Measurements from ENCODE around the gene EPN3. TPM values are rescaled to one million over a fixed set of nuclear protein-coding genes. Genes with fewer than 3 reads are reported as not detected.
A peak's percentile ranks its signal among the peaks of the same experiment; 100 is the strongest.

EPN3 gene
- total RNA-seq, 1 experiment from 2014 or later: 20.5 TPM

DNA sequence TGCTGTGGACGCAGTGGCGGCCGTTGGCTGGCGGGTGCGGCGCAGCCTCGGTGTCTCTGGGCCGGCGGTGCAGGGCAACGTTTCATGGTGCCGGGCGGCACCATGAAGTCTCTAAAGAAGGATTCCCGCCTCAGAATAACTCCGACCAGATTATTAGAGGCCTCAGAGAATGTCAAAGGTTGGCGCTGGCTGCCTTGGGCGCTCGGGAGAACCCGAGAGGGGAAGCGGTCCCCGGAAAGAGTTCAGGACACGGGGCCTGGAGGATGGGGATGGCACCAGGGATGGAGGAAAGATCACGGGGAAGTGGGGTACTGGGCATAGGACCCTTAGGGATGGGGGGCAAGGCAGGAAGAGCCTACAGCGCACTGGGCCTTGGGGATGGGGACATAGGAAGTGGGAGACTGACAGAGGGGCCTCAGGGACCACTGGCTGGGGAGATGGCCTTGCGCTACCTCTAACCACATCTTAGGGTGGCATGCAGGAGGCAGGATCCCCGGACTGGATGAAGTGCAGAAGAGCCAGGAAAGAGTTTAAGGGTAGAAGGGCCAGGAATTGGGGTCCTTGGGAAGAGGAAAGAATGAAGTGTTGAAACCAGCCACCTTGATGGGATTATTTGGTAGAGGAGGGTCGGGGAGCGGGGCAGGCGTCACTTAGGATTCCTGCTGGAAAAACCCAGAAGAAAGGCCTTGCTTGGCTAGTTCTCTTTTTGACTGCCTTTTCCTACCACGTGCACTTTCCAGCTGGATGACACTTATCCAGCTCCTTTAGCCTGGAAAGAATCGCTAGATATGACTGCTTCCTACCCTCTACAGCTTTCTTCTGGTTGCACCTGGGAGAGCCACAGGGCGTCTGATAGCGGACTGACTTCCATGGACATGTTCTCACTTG lies 23.7 kb upstream of the EPN3 start:
- peak overlapping the region; percentile 76 for H3K4me2 ChIP-seq (ENCODE audit: low read length)
- POLR2A ChIA-PET (ENCODE audit: unreplicated experiment): interaction anchor here (0.5 kb wide), 1 partner anchor 15 kb away, joined by 3 read pairs; no protein-coding TSS in a partner anchor

GRCh38 chr17:50511058-50511457 lies 21.5 kb upstream of the EPN3 start:
- intact Hi-C loops (cut with micrococcal nuclease): no loop called here
- peak overlapping the region; percentile 35 for H3K4me2 ChIP-seq (ENCODE audit: low read length)
- H3F3A ChIP-seq (ENCODE audit: low read length, unreplicated experiment): no peaks in the 10 kb centered on the region
- no peaks in the 10 kb centered on the region for H3K79me2 ChIP-seq (ENCODE audit: low read length)
- H3K27me3 ChIP-seq (ENCODE audit: low read length): no peaks in the 10 kb centered on the region
- peak; percentile 59 for DNase-seq
- ChIA-PET CTCF (interaction anchor here (0.7 kb wide), 1 partner anchor 565 kb away, joined by 3 read pairs; no protein-coding TSS in a partner anchor), POLR2A (ENCODE audit: unreplicated experiment) (no interaction called here)
- no peak overlapping the region for H3K9ac ChIP-seq (ENCODE audit: low read length)
- H3K9me3 ChIP-seq (ENCODE audit: low read length): no peaks in the 10 kb centered on the region
- TF ChIP-seq EZH2 (IDR thresholded peaks at IDR 0.05; ENCODE audit: low read length, unreplicated experiment): no peak
- TF ChIP-seq, protein P1, sequence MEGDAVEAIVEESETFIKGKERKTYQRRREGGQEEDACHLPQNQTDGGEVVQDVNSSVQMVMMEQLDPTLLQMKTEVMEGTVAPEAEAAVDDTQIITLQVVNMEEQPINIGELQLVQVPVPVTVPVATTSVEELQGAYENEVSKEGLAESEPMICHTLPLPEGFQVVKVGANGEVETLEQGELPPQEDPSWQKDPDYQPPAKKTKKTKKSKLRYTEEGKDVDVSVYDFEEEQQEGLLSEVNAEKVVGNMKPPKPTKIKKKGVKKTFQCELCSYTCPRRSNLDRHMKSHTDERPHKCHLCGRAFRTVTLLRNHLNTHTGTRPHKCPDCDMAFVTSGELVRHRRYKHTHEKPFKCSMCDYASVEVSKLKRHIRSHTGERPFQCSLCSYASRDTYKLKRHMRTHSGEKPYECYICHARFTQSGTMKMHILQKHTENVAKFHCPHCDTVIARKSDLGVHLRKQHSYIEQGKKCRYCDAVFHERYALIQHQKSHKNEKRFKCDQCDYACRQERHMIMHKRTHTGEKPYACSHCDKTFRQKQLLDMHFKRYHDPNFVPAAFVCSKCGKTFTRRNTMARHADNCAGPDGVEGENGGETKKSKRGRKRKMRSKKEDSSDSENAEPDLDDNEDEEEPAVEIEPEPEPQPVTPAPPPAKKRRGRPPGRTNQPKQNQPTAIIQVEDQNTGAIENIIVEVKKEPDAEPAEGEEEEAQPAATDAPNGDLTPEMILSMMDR (conservative IDR thresholded peaks at IDR 0.05; ENCODE audit: low read depth, low read length): no peak
- H3K4me1 ChIP-seq (ENCODE audit: insufficient read depth, low read length): peaks cover 15% of the 10 kb centered on the region
- no peak overlapping the region for H3K4me3 ChIP-seq (ENCODE audit: low read length)
- no peaks in the 10 kb centered on the region for H4K20me1 ChIP-seq (ENCODE audit: low read length)
- no TSS peak for BruUV-seq (replicated peaks)
- H3K36me3 ChIP-seq (ENCODE audit: low read depth, low read length): no peaks in the 10 kb centered on the region
- ATAC-seq: no peak
- no peaks in the 10 kb centered on the region for H3K9me2 ChIP-seq (replicated peaks; ENCODE audit: low read length)
- H2AFZ ChIP-seq (ENCODE audit: low read length): no peak overlapping the region
- H3K27ac ChIP-seq (ENCODE audit: low read length): no peak overlapping the region

More for the DNA sequence above, 23.7 kb upstream of the EPN3 start:
- H3K4me3 ChIP-seq (ENCODE audit: low read length): peak overlapping the region; percentile 63
- H3K79me2 ChIP-seq (ENCODE audit: low read length): no peaks in the 10 kb centered on the region
- ATAC-seq (no peak; the same call in 1 of the 2 replicates), DNase-seq (no peak)
- intact Hi-C loops (cut with micrococcal nuclease): no loop called here
- H3F3A ChIP-seq (ENCODE audit: low read length, unreplicated experiment): no peaks in the 10 kb centered on the region
- no peaks in the 10 kb centered on the region for H3K9me3 ChIP-seq (ENCODE audit: low read length)
- TF ChIP-seq, protein P1 (conservative IDR thresholded peaks at IDR 0.05; ENCODE audit: low read depth, low read length): 0 out of 2 replicates have a peak, but pooled peaks have one; percentile 3
- no peak for TF ChIP-seq EZH2phosphoT487 (IDR thresholded peaks at IDR 0.05; ENCODE audit: borderline replicate concordance, low read length)
- no peaks in the 10 kb centered on the region for H3K27me3 ChIP-seq (ENCODE audit: low read length)
- peak overlapping the region; percentile 23 for H3K9ac ChIP-seq (ENCODE audit: low read length)
- no peak overlapping the region for H3K27ac ChIP-seq (ENCODE audit: low read length)
- BruUV-seq (replicated peaks): TSS peak; percentile 52
- H2AFZ ChIP-seq (ENCODE audit: low read length): peak overlapping the region; percentile 83
- CTCF ChIA-PET: no interaction called here
- peaks cover 15% of the 10 kb centered on the region for H3K4me1 ChIP-seq (ENCODE audit: insufficient read depth, low read length)
- no peaks in the 10 kb centered on the region for H4K20me1 ChIP-seq (ENCODE audit: low read length)
- no peaks in the 10 kb centered on the region for H3K36me3 ChIP-seq (ENCODE audit: low read depth, low read length)
- H3K9me2 ChIP-seq (replicated peaks; ENCODE audit: low read length): no peaks in the 10 kb centered on the region

GRCh38 chr17:50513495-50513894 lies 19.0 kb upstream of the EPN3 start:
- H3K27ac ChIP-seq (ENCODE audit: low read length): no peak overlapping the region
- H3F3A ChIP-seq (ENCODE audit: low read length, unreplicated experiment): no peaks in the 10 kb centered on the region
- DNase-seq (no peak), ATAC-seq (no peak)
- no peaks in the 10 kb centered on the region for H4K20me1 ChIP-seq (ENCODE audit: low read length)
- POLR2A ChIA-PET (ENCODE audit: unreplicated experiment): no interaction called here
- no peak overlapping the region for H3K9ac ChIP-seq (ENCODE audit: low read length)
- no peaks in the 10 kb centered on the region for H3K36me3 ChIP-seq (ENCODE audit: low read depth, low read length)
- no peaks in the 10 kb centered on the region for H3K27me3 ChIP-seq (ENCODE audit: low read length)
- no peak overlapping the region for H3K4me2 ChIP-seq (ENCODE audit: low read length)
- intact Hi-C loops (cut with micrococcal nuclease): no loop called here
- H2AFZ ChIP-seq (ENCODE audit: low read length): no peak overlapping the region
- no peak overlapping the region for H3K4me3 ChIP-seq (ENCODE audit: low read length)
- no peaks in the 10 kb centered on the region for H3K9me2 ChIP-seq (replicated peaks; ENCODE audit: low read length)
- TF ChIP-seq EZH2 (IDR thresholded peaks at IDR 0.05; ENCODE audit: low read length, unreplicated experiment) (no peak), EZH2phosphoT487 (IDR thresholded peaks at IDR 0.05; ENCODE audit: borderline replicate concordance, low read length) (no peak)
- TF ChIP-seq, protein P1 (conservative IDR thresholded peaks at IDR 0.05; ENCODE audit: low read depth, low read length): no peak
- CTCF ChIA-PET: no interaction called here
- peaks cover 12% of the 10 kb centered on the region for H3K4me1 ChIP-seq (ENCODE audit: insufficient read depth, low read length)
- no peaks in the 10 kb centered on the region for H3K79me2 ChIP-seq (ENCODE audit: low read length)
- no TSS peak for BruUV-seq (replicated peaks)
- no peaks in the 10 kb centered on the region for H3K9me3 ChIP-seq (ENCODE audit: low read length)

Data from PC-3 (cell line).